ENCODE results near the gene HOXB8. TPM values are rescaled to one million over a fixed set of nuclear protein-coding genes. Genes with fewer than 3 reads are reported as not detected.

Gene HOXB8
- total RNA-seq, 2 donors from 2014 or later = 0.09 to 0.97 TPM

- Histone ChIP-seq H3K4me3 (no peak overlapping the region), H3K36me3 (no peaks in the 10 kb centered on the region), H3K9me3 (no peaks in the 10 kb centered on the region), H3K27me3 (replicated peaks; ENCODE audit: insufficient read depth) (peaks cover 60% of the 10 kb centered on the region), H3K27ac (no peak overlapping the region), H3K4me1 (replicated peaks) (no peaks in the 10 kb centered on the region)
- TF ChIP-seq POLR2AphosphoS5 (IDR thresholded peaks at IDR 0.05) = no peak
- no peak for TF ChIP-seq POLR2A (IDR thresholded peaks at IDR 0.05)
- TF ChIP-seq CTCF (IDR thresholded peaks at IDR 0.05) = no peak
- 60% methylated on average over 7 of the region's 7 CpGs for WGBS
- DNase-seq (ENCODE audit: low spot score) = no peak
- intact Hi-C loops (cut with DNase I) = no loop called here
Measured at GRCh38 chr17:48632579-48633265, 17.6 kb upstream of the HOXB8 start.

GRCh38 chr17:48631693-48632578 lies 16.8 kb upstream of the HOXB8 start:
- H3K27me3 ChIP-seq (replicated peaks; ENCODE audit: insufficient read depth) = peaks cover 61% of the 10 kb centered on the region
- no peak overlapping the region for H3K27ac ChIP-seq
- H3K4me3 ChIP-seq = no peak overlapping the region
- DNase-seq (ENCODE audit: low spot score) = no peak
- TF ChIP-seq POLR2A (IDR thresholded peaks at IDR 0.05) = no peak
- TF ChIP-seq CTCF (IDR thresholded peaks at IDR 0.05) = no peak
- TF ChIP-seq POLR2AphosphoS5 (IDR thresholded peaks at IDR 0.05) = no peak
- no peaks in the 10 kb centered on the region for H3K9me3 ChIP-seq
- H3K36me3 ChIP-seq = no peaks in the 10 kb centered on the region
- H3K4me1 ChIP-seq (replicated peaks) = no peaks in the 10 kb centered on the region
- 67% methylated on average over 7 of the region's 7 CpGs for WGBS
- intact Hi-C loops (cut with DNase I) = no loop called here

- no peak for DNase-seq (ENCODE audit: low spot score)
- H3K27ac ChIP-seq = no peak overlapping the region
- no peak overlapping the region for H3K4me3 ChIP-seq
- intact Hi-C loops (cut with DNase I) = no loop called here
- H3K27me3 ChIP-seq (replicated peaks; ENCODE audit: insufficient read depth) = peaks cover 66% of the 10 kb centered on the region
- TF ChIP-seq POLR2A (IDR thresholded peaks at IDR 0.05) (no peak), POLR2AphosphoS5 (IDR thresholded peaks at IDR 0.05) (no peak), CTCF (IDR thresholded peaks at IDR 0.05) (no peak)
- no peaks in the 10 kb centered on the region for H3K9me3 ChIP-seq
- H3K4me1 ChIP-seq (replicated peaks) = no peaks in the 10 kb centered on the region
- no peaks in the 10 kb centered on the region for H3K36me3 ChIP-seq
- 41% methylated on average over 15 of the region's 15 CpGs for WGBS
Measured at GRCh38 chr17:48630925-48631692, 16.0 kb upstream of the HOXB8 start.

- TF ChIP-seq POLR2A (IDR thresholded peaks at IDR 0.05) = no peak
- DNase-seq (ENCODE audit: low spot score) = no peak
- Histone ChIP-seq H3K27me3 (replicated peaks; ENCODE audit: insufficient read depth) (peaks cover 58% of the 10 kb centered on the region), H3K4me3 (no peak overlapping the region), H3K4me1 (replicated peaks) (peaks cover 2% of the 10 kb centered on the region), H3K9me3 (no peaks in the 10 kb centered on the region), H3K27ac (no peak overlapping the region), H3K36me3 (no peaks in the 10 kb centered on the region)
- intact Hi-C loops (cut with DNase I) = no loop called here
- 61% methylated on average over 15 of the region's 15 CpGs for WGBS
Measured at GRCh38 chr17:48630009-48630924, 15.2 kb upstream of the HOXB8 start.

Measured in prostate gland (tissue), 2 donors.